Endothelial cell of umbilical vein (primary cell): ENCODE results near the gene PTPN23. TPM values are rescaled to one million over a fixed set of nuclear protein-coding genes. Genes with fewer than 3 reads are reported as not detected.
A peak's percentile ranks its signal among the peaks of the same experiment; 100 is the strongest.

Source experiments
- BruUV-seq: library from RNA; stranded (reverse); fragments of 400-500 nt; replicated peaks from 2 replicates; lab custom pipeline; 2021; lab: Mats Ljungman, UMichigan
- CTCF ChIA-PET: fragments of 300-600, 350-600 bp; sonication (Branson Sonifier 250); formaldehyde crosslinking; loops from one replicate; lab custom pipeline; 2021; ENCODE audit warnings: antibody characterized with exemption, inconsistent platforms; lab: Charles Lee
- POLR2A ChIA-PET: fragments of 300-600, 350-600 bp; sonication (Branson Sonifier 250); formaldehyde crosslinking; loops from one replicate; lab custom pipeline; 2021; ENCODE audit warnings: antibody characterized with exemption, inconsistent platforms; lab: Charles Lee
- DNase-seq: peaks from one replicate; pipeline ENCODE4 v3.0.0-alpha.2; 2011; ENCODE audit warnings: low read depth, low spot score
- FAIRE-seq: peaks from 2 replicates; lab custom pipeline; 2011; peaks lifted over from hg19 to GRCh38; lab: Jason Lieb, UNC
- H2AFZ ChIP-seq: 2 replicates; pipeline ENCODE4 v1.6.0; 2012; ENCODE audit warnings: low read depth, low read length, control low read depth, inconsistent platforms
- H3K27ac ChIP-seq: 2 replicates; pipeline ENCODE4 v1.5.1; 2011; ENCODE audit warnings: low read depth, mild to moderate bottlenecking, control low read depth, low read length, moderate library complexity; ENCODE audit not compliant: insufficient read depth
- H3K27me3 ChIP-seq, 2 experiments: 2 replicates each; pipeline versions ENCODE4 v1.6.0 to v1.6.1; 2011; ENCODE audit warnings: low read length in 2 of 2, mixed read lengths in 1 of 2; ENCODE audit not compliant: control insufficient read depth in 2 of 2, insufficient read depth in 2 of 2
- H3K36me3 ChIP-seq, 2 experiments: 2 replicates in 1 of 2; 3 replicates in 1 of 2; pipeline ENCODE4 v1.5.1; 2011; ENCODE audit warnings: low read length in 2 of 2, mild to moderate bottlenecking in 1 of 2, moderate library complexity in 1 of 2; ENCODE audit not compliant: control insufficient read depth in 2 of 2, insufficient read depth in 2 of 2; ENCODE audit errors: extremely low read depth in 1 of 2
- H3K4me1 ChIP-seq: 3 replicates; pipeline ENCODE4 v1.5.1; 2011; ENCODE audit warnings: mild to moderate bottlenecking, low read length; ENCODE audit not compliant: control insufficient read depth, insufficient read depth; ENCODE audit errors: extremely low read depth
- H3K4me2 ChIP-seq: 2 replicates; pipeline ENCODE4 v1.6.1; 2011; ENCODE audit warnings: low read length, control low read depth, mixed read lengths; ENCODE audit not compliant: insufficient read depth
- H3K4me3 ChIP-seq, 3 experiments: fragments of 200-600 bp in 1 of 3; sonication (generic), shearing (Covaris generic) in 1 of 3; replicated peaks in 1 of 3; 2 replicates each; pipeline ENCODE4 v1.5.1; 2011 to 2016; ENCODE audit warnings: control low read depth in 3 of 3, low read length in 3 of 3, mild to moderate bottlenecking in 2 of 3, inconsistent platforms in 1 of 3, low read depth in 1 of 3, moderate library complexity in 1 of 3; ENCODE audit not compliant: insufficient read depth in 1 of 3
- H3K79me2 ChIP-seq: 2 replicates; pipeline ENCODE4 v1.6.0; 2012; ENCODE audit warnings: low read length, inconsistent platforms; ENCODE audit not compliant: control insufficient read depth, insufficient read depth
- H3K9ac ChIP-seq: replicated peaks from 2 replicates; pipeline ENCODE3; 2011; ENCODE audit warnings: low read length, control low read depth; ENCODE audit not compliant: insufficient read depth; ENCODE audit errors: extremely low read depth
- H3K9me1 ChIP-seq: replicated peaks from 3 replicates; pipeline ENCODE4 v1.6.0; 2011; ENCODE audit warnings: mild to moderate bottlenecking, low read length; ENCODE audit not compliant: control insufficient read depth, insufficient read depth; ENCODE audit errors: extremely low read depth
- H3K9me3 ChIP-seq: replicated peaks from 2 replicates; pipeline ENCODE4 v1.5.1; 2012; ENCODE audit warnings: low read length, inconsistent platforms; ENCODE audit not compliant: control insufficient read depth, insufficient read depth
- H4K20me1 ChIP-seq: replicated peaks from 2 replicates; pipeline ENCODE3; 2011; ENCODE audit warnings: mild to moderate bottlenecking, low read length; ENCODE audit not compliant: control insufficient read depth, insufficient read depth; ENCODE audit errors: extremely low read depth
- EZH2 ChIP-seq: IDR thresholded peaks from 2 replicates; pipeline ENCODE4 v1.6.1; 2012; ENCODE audit warnings: borderline replicate concordance, low read depth, mild to moderate bottlenecking, moderate library complexity, low read length, inconsistent platforms; ENCODE audit not compliant: severe bottlenecking
- FOS ChIP-seq: IDR thresholded peaks from 2 replicates; pipeline ENCODE4 v1.6.1; 2011; ENCODE audit warnings: mild to moderate bottlenecking, low read length, moderate library complexity, borderline replicate concordance; ENCODE audit not compliant: insufficient read depth
- JUN ChIP-seq: IDR thresholded peaks from 2 replicates; pipeline ENCODE4 v1.6.1; 2011; ENCODE audit warnings: borderline replicate concordance, low read depth; ENCODE audit not compliant: insufficient read length, insufficient read depth
- POLR2A ChIP-seq: IDR thresholded peaks from 2 replicates; pipeline ENCODE4 v1.6.1; 2012; ENCODE audit warnings: low read depth, mild to moderate bottlenecking, control low read depth, low read length
- POLR2AphosphoS5 ChIP-seq: IDR thresholded peaks from 2 replicates; pipeline ENCODE4 v1.6.1; 2012; ENCODE audit warnings: low read depth, mild to moderate bottlenecking, control low read depth, low read length, moderate library complexity; ENCODE audit not compliant: insufficient read depth
- dilution Hi-C: fragments of 300-500 bp; cut with MboI; formaldehyde crosslinking; loops from one replicate; pipeline ENCODE4 v1.15.0; 2019; ENCODE audit warnings: low sequenced_read_pairs; ENCODE audit not compliant: extremely low pct_ligation_motif_present
- intact Hi-C: fragments of 100-400 bp; cut with micrococcal nuclease; formaldehyde crosslinking; loops from one replicate; pipeline ENCODE4 v1.10.0; 2022
- polyA plus RNA-seq, 4 experiments: library from polyadenylated mRNA; depleted of rRNA in 3 of 4; stranded (reverse) in 3 of 4; unstranded in 1 of 4; fragments of >200 nt; gene quantifications; 2 replicates each; pipeline versions ENCODE4 v1.2.1 to v1.2.3, GENCODE V29; 2011 to 2012; ENCODE audit warnings: missing spikeins in 1 of 4
- total RNA-seq: library from RNA; stranded (reverse); gene quantifications from 2 replicates; pipeline ENCODE4 v1.2.3, GENCODE V29; 2021
- TF ChIP-seq, protein P1 (sequence below): IDR thresholded peaks from 2 replicates; pipeline ENCODE4 v1.6.1; 2011; ENCODE audit not compliant: insufficient read depth, insufficient read length

PTPN23 gene
- total and polyA plus RNA-seq, 2 donors (not counting 3 experiments of a cell fraction or from before 2014, with no cell fraction given), result 8.5 to 63.5 TPM

GRCh38 chr3:47410801-47411646, 30.2 kb downstream of the PTPN23 start:
- Histone ChIP-seq H3K27ac (no peak overlapping the region), H4K20me1 (no peaks in the 10 kb centered on the region), H3K27me3 (no peaks in the 10 kb centered on the region), H2AFZ (no peak overlapping the region), H3K9ac (no peak overlapping the region), H3K4me3 (no peak overlapping the region), H3K9me3 (no peaks in the 10 kb centered on the region), H3K79me2 (no peaks in the 10 kb centered on the region), H3K36me3 (peaks cover 0 to 76% of the 10 kb centered on the region in 2 experiments), H3K4me1 (no peaks in the 10 kb centered on the region), H3K4me2 (no peak overlapping the region), H3K9me1 (no peaks in the 10 kb centered on the region)
- POLR2A ChIA-PET, result no interaction called here
- FAIRE-seq (no peak), DNase-seq (no peak)
- CTCF ChIA-PET, result interaction anchor here (2.7 kb wide), 1 partner anchor 10 kb away, joined by 15 read pairs; no protein-coding TSS in a partner anchor
- intact Hi-C loops (no loop called here), dilution Hi-C loops (no loop called here)
- TF ChIP-seq EZH2 (no peak), JUN (no peak)
- BruUV-seq, result no TSS peak

GRCh38 chr3:47411696-47412452, 31.1 kb downstream of the PTPN23 start:
- no peak overlapping the region for H3K27ac ChIP-seq
- intact Hi-C loops (no loop called here), dilution Hi-C loops (no loop called here)
- no peak for FAIRE-seq
- H3K9me1 ChIP-seq, result no peaks in the 10 kb centered on the region
- CTCF ChIA-PET, result interaction anchor here (0.8 to 2.7 kb wide), 2 partner anchors 8 to 9 kb away, joined by 3 to 15 read pairs; no protein-coding TSS in a partner anchor
- no TSS peak for BruUV-seq
- H3K79me2 ChIP-seq, result no peaks in the 10 kb centered on the region
- no peaks in the 10 kb centered on the region for H4K20me1 ChIP-seq
- H3K4me1 ChIP-seq, result no peaks in the 10 kb centered on the region
- H3K27me3 ChIP-seq, result no peaks in the 10 kb centered on the region
- no peak overlapping the region for H3K9ac ChIP-seq
- no peak overlapping the region for H3K4me3 ChIP-seq
- H2AFZ ChIP-seq, result no peak overlapping the region
- POLR2A ChIA-PET, result interaction anchor here (1.1 kb wide), 1 partner anchor 10 kb away, joined by 3 read pairs; no protein-coding TSS in a partner anchor
- H3K9me3 ChIP-seq, result no peaks in the 10 kb centered on the region
- H3K4me2 ChIP-seq, result no peak overlapping the region
- no peak for DNase-seq
- H3K36me3 ChIP-seq, result peaks cover 0 to 74% of the 10 kb centered on the region in 2 experiments
- TF ChIP-seq EZH2 (no peak), POLR2A (peak; percentile 8), POLR2AphosphoS5 (no peak), JUN (no peak), FOS (no peak)
- TF ChIP-seq, protein P1, sequence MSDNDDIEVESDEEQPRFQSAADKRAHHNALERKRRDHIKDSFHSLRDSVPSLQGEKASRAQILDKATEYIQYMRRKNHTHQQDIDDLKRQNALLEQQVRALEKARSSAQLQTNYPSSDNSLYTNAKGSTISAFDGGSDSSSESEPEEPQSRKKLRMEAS, result no peak
